Measurements from ENCODE around the gene BMP5.

- TF ChIP-seq, protein P1, sequence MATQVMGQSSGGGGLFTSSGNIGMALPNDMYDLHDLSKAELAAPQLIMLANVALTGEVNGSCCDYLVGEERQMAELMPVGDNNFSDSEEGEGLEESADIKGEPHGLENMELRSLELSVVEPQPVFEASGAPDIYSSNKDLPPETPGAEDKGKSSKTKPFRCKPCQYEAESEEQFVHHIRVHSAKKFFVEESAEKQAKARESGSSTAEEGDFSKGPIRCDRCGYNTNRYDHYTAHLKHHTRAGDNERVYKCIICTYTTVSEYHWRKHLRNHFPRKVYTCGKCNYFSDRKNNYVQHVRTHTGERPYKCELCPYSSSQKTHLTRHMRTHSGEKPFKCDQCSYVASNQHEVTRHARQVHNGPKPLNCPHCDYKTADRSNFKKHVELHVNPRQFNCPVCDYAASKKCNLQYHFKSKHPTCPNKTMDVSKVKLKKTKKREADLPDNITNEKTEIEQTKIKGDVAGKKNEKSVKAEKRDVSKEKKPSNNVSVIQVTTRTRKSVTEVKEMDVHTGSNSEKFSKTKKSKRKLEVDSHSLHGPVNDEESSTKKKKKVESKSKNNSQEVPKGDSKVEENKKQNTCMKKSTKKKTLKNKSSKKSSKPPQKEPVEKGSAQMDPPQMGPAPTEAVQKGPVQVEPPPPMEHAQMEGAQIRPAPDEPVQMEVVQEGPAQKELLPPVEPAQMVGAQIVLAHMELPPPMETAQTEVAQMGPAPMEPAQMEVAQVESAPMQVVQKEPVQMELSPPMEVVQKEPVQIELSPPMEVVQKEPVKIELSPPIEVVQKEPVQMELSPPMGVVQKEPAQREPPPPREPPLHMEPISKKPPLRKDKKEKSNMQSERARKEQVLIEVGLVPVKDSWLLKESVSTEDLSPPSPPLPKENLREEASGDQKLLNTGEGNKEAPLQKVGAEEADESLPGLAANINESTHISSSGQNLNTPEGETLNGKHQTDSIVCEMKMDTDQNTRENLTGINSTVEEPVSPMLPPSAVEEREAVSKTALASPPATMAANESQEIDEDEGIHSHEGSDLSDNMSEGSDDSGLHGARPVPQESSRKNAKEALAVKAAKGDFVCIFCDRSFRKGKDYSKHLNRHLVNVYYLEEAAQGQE (IDR thresholded peaks at IDR 0.05; ENCODE audit: borderline replicate concordance in 1 of 2, low read depth in 1 of 2, low read length in 2 of 2): no peak
- no peak for TF ChIP-seq SUZ12 (IDR thresholded peaks at IDR 0.05; ENCODE audit: low read depth, low read length)
- TF ChIP-seq, protein P2, sequence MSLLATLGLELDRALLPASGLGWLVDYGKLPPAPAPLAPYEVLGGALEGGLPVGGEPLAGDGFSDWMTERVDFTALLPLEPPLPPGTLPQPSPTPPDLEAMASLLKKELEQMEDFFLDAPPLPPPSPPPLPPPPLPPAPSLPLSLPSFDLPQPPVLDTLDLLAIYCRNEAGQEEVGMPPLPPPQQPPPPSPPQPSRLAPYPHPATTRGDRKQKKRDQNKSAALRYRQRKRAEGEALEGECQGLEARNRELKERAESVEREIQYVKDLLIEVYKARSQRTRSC (CRISPR knock-in tag; IDR thresholded peaks at IDR 0.05; ENCODE audit: low read depth): no peak
- TF ChIP-seq ZNF746 (CRISPR knock-in tag; IDR thresholded peaks at IDR 0.05): no peak
- TF ChIP-seq CTCF (CRISPR knock-in tag; IDR thresholded peaks at IDR 0.05): no peak
- TF ChIP-seq DPF2 (CRISPR knock-in tag; IDR thresholded peaks at IDR 0.05; ENCODE audit: borderline replicate concordance, low read depth): no peak
These were observed 44.4 kb upstream of the BMP5 start for GRCh38 chr6:55919716-55920308.
